Left ventricle myocardium inferior (tissue), 1 donor: ENCODE data around the gene PTPN21. TPM values are rescaled to one million over a fixed set of nuclear protein-coding genes. Genes with fewer than 3 reads are reported as not detected.

Source experiments
- DNase-seq: peaks from one replicate; pipeline ENCODE4 v3.0.0-alpha.2; 2020
- H3K27ac ChIP-seq: fragments of 200-600 bp; replicated peaks from 2 replicates; pipeline ENCODE4 v1.8.0; 2021
- H3K27me3 ChIP-seq: fragments of 200-600 bp; 2 replicates; pipeline ENCODE4 v1.8.0; 2021; ENCODE audit warnings: low read depth
- H3K36me3 ChIP-seq: fragments of 200-600 bp; 2 replicates; pipeline ENCODE4 v1.8.0; 2021
- H3K4me1 ChIP-seq: fragments of 200-600 bp; 2 replicates; pipeline ENCODE4 v1.8.0; 2021
- H3K4me3 ChIP-seq: fragments of 200-600 bp; 2 replicates; pipeline ENCODE4 v1.8.0; 2021; ENCODE audit warnings: mild to moderate bottlenecking, moderate library complexity
- H3K9me3 ChIP-seq: fragments of 200-600 bp; replicated peaks from 2 replicates; pipeline ENCODE4 v1.8.0; 2021
- intact Hi-C: fragments of 100-400 bp; cut with micrococcal nuclease; formaldehyde crosslinking; loops from one replicate; pipeline ENCODE4 v1.11.0; 2022
- total RNA-seq: library from RNA; stranded (reverse); fragmentation: NEBNext Ultra II Directional; extraction: Animal tissue kit (Norgen Biotek cat#: 25700); gene quantifications from one replicate; pipeline ENCODE4 v1.2.1, GENCODE V29; 2021
- TF ChIP-seq, protein P1 (sequence below): fragments of 200-600 bp; IDR thresholded peaks from 2 replicates; pipeline ENCODE4 v1.8.0; 2021; ENCODE audit warnings: antibody characterized with exemption, mild to moderate bottlenecking, borderline replicate concordance
- donor health status: DM: no; HTN: yes; CAD: no; lungs with severe emphysema.

The PTPN21 gene
- total RNA-seq, 1 donor from 2014 or later: 42.3 TPM

DNA sequence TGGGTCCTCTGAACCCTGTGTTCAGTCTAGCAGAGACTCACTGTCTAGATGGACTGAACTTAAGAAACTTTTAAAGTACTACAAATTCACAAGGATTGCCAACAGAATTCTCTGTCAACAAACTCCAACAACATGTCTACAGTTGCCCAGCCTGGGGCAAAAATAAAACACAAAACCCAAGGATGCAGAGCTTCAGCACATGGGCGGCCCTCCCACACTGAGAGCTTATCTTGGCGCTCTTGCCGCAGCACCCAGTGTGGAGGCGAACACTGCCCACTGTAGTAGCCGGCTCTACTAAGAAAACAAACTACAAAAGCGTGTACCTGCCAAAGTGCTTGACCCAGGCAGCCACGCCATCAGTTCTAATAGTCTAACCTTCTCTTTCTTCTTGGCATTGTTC, 66.7 kb downstream of the PTPN21 start:
- Histone ChIP-seq H3K4me1 (peaks cover 11% of the 10 kb centered on the region), H3K36me3 (peaks cover 33% of the 10 kb centered on the region), H3K4me3 (no peak overlapping the region), H3K27me3 (no peaks in the 10 kb centered on the region), H3K9me3 (no peaks in the 10 kb centered on the region), H3K27ac (no peak overlapping the region)
- TF ChIP-seq, protein P1, sequence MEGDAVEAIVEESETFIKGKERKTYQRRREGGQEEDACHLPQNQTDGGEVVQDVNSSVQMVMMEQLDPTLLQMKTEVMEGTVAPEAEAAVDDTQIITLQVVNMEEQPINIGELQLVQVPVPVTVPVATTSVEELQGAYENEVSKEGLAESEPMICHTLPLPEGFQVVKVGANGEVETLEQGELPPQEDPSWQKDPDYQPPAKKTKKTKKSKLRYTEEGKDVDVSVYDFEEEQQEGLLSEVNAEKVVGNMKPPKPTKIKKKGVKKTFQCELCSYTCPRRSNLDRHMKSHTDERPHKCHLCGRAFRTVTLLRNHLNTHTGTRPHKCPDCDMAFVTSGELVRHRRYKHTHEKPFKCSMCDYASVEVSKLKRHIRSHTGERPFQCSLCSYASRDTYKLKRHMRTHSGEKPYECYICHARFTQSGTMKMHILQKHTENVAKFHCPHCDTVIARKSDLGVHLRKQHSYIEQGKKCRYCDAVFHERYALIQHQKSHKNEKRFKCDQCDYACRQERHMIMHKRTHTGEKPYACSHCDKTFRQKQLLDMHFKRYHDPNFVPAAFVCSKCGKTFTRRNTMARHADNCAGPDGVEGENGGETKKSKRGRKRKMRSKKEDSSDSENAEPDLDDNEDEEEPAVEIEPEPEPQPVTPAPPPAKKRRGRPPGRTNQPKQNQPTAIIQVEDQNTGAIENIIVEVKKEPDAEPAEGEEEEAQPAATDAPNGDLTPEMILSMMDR: no peak
- no peak for DNase-seq
- intact Hi-C loops: no loop called here

DNA sequence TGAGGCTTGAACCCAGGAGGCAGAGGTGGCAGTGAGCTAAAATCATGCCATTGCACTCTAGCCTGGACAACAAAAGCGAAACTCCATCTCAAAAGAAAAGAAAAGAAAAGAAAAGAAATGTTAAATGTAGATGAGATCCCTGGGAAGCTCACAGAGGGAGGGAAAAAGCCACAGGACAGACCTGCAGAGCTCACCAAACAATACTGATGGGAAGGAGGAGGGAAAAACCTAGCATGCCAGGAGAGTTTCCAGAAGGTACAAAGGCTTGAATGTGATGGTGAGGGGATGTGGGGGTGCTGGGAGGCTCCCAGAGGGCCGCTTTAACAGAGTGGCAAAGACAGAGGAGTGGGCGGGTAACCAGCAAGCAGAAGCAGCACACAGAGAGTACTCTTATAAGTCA, 72.3 kb downstream of the PTPN21 start:
- Histone ChIP-seq H3K4me3 (no peak overlapping the region), H3K9me3 (no peaks in the 10 kb centered on the region), H3K27me3 (no peaks in the 10 kb centered on the region), H3K36me3 (peaks cover 49% of the 10 kb centered on the region), H3K4me1 (peaks cover 32% of the 10 kb centered on the region), H3K27ac (peak overlapping the region; percentile 68)
- TF ChIP-seq, protein P1: no peak
- DNase-seq: no peak
- intact Hi-C loops: no loop called here

DNA sequence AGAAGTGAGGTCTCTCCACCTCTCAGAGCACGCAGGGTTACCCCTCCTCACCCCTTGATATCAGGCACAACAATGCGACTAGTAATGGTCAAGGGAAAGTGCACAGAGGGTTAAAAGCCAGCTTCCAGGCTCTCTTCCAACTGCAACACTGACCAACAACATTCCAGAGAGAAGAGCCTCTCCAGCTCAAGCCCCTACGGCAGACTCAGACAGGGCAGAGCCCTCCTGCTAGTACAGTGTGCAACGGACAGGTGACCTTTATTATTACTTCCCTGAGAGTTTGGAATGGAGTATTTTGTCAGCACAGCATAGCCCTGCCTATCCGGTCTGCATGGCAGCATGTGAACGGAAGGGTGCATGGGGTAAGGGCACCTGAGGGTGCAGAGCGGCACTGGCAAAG, 73.0 kb downstream of the PTPN21 start:
- TF ChIP-seq, protein P1: no peak
- H3K9me3 ChIP-seq: no peaks in the 10 kb centered on the region
- intact Hi-C loops: no loop called here
- H3K36me3 ChIP-seq: peaks cover 49% of the 10 kb centered on the region
- peak overlapping the region; percentile 68 for H3K27ac ChIP-seq
- no peak overlapping the region for H3K4me3 ChIP-seq
- peaks cover 36% of the 10 kb centered on the region for H3K4me1 ChIP-seq
- no peaks in the 10 kb centered on the region for H3K27me3 ChIP-seq
- DNase-seq: no peak

DNA sequence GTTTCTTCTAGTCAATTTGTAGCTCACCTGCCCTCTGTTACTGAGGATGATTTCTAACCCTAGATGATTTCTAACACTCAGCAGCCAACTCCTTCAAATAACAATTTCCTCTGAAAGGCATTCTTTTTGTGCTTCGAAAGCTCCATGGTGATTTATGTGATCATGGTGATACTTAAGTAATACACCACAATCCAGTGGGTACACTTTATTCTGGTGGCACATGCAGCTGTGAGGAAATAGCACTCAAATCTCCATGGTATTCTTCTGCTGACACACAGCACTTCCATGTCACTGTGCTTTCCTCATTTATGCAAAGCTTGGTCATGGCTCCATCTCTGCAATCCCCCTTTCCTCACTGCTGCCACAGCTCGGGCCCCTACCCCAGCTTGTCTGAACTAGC, 73.7 kb downstream of the PTPN21 start:
- H3K9me3 ChIP-seq: no peaks in the 10 kb centered on the region
- peak overlapping the region; percentile 68 for H3K27ac ChIP-seq
- H3K4me1 ChIP-seq: peaks cover 44% of the 10 kb centered on the region
- TF ChIP-seq, protein P1: no peak
- DNase-seq: no peak
- no peak overlapping the region for H3K4me3 ChIP-seq
- H3K36me3 ChIP-seq: peaks cover 57% of the 10 kb centered on the region
- intact Hi-C loops: no loop called here
- no peaks in the 10 kb centered on the region for H3K27me3 ChIP-seq

DNA sequence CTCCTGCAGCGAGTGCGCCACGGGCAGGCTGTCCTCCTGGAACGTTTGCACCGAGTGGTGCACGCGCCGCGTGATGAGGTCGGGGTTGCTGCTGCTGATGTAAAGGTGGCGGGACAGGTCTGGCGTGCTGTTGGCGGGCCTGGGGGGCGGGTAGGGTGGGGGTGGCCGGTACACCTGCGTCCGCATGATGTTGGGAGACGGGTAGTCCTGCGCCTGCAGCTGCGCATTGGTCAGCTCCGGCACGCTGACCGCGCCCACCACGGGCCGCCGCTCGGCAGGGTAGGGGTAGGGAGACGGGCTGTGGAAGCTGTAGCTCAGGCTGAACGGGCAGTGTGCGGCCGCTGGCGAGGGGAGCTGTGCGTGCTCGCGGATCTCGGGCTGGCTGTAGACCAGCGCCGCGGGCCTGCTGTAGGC, 75.2 kb downstream of the PTPN21 start:
- Histone ChIP-seq H3K4me3 (no peak overlapping the region), H3K36me3 (peaks cover 63% of the 10 kb centered on the region), H3K9me3 (no peaks in the 10 kb centered on the region), H3K27ac (no peak overlapping the region), H3K27me3 (no peaks in the 10 kb centered on the region), H3K4me1 (peaks cover 45% of the 10 kb centered on the region)
- DNase-seq: no peak
- intact Hi-C loops: no loop called here
- TF ChIP-seq, protein P1: no peak

DNA sequence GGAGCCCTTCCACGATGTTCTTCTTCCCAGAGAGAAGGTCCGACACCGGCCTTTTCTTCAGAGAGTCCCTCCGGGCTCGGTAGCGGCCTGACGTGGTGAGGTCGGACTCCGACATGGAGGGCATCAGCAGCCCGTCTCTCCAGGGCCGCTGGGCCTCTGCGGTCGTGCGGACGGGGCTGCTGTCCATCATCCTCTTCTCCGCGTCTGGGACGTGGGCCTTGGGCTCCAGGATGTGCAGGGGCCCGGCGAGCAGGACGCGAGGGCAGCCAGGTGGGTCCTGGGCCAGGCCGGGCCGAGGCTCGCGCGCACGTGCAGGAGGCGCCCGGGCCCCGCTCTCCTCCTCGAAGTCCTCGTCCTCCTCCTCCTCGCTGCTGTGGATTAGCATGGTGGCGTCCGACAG, 75.9 kb downstream of the PTPN21 start:
- intact Hi-C loops: no loop called here
- Histone ChIP-seq H3K9me3 (no peaks in the 10 kb centered on the region), H3K27me3 (no peaks in the 10 kb centered on the region), H3K4me1 (peaks cover 45% of the 10 kb centered on the region), H3K27ac (no peak overlapping the region), H3K4me3 (no peak overlapping the region), H3K36me3 (peaks cover 60% of the 10 kb centered on the region)
- DNase-seq: no peak
- TF ChIP-seq, protein P1: no peak
